Heart left ventricle (tissue), 13 donors: ENCODE results near the gene OAT.
"Not testable (repeated sequence)": the region's sequence is repeated elsewhere in the genome, so short reads cannot be mapped to it uniquely, and the experiment has no call there.

Experiments used
- CTCF ChIP-seq, 12 donors: fragments of 200-600 bp; sonication (generic) in 4 of 12; IDR thresholded peaks; one replicate each; pipeline versions ENCODE4 v1.5.0 to v1.8.0; 2018 to 2022; ENCODE audit warnings: antibody characterized with exemption in 12 of 12, mild to moderate bottlenecking in 5 of 12
- POLR2A ChIP-seq, 2 donors: fragments of 450-650 bp; IDR thresholded peaks; one replicate each; pipeline ENCODE4 v1.6.1; 2017; ENCODE audit warnings: antibody characterized with exemption in 2 of 2, mild to moderate bottlenecking in 2 of 2, moderate library complexity in 2 of 2
- donor health status: ischemic (EF 13 %, LVEDD 7.1; RV severe dilation, severe dysfunction).
- donor health status: DM: no; HTN: yes; CAD: no.
- donor health status: DM: no; HTN: no; CAD: no.
- donor health status: ischemic (EF 25% LVEDD 6.9; RV normal size, moderate dysfunction).
- donor health status: ischemic (EF 25% LVEDD 5.7; RV mildly dilated, moderate dysfunction).
- donor health status: ischemic (EF 35%, LVEDD 5.7; RV mildly dilated, moderate dysfunction).
- donor health status: nonischemic (EF 11% LVEDD 7.7; RV severe dilation, severe dysfunction).
- donor health status: DM: yes; HTN: yes; CAD: no.
- donor health status: PGD.
- donor health status: ischemic (EF 29% LVEDD 5.4; RV normal size, mild dysfunction).
- donor health status: nonischemic (EF 23%, LVEDD 6.1; RV moderate dilation, normal function).

- not testable (repeated sequence) for TF ChIP-seq CTCF, POLR2A (IDR thresholded peaks at IDR 0.05)
These were observed 17.0 kb upstream of the OAT start for GRCh38 chr10:124435683-124436082.
